GM12878 (cell line): ENCODE results near the gene PGF.
"Not testable (repeated sequence)": the region's sequence is repeated elsewhere in the genome, so short reads cannot be mapped to it uniquely, and the experiment has no call there.

Source experiments
- CBX5 ChIP-seq: sonication (generic); IDR thresholded peaks from 2 replicates; pipeline ENCODE4 v1.6.1; 2016; ENCODE audit warnings: low read depth, moderate library complexity, mild to moderate bottlenecking, inconsistent platforms
- CTCF ChIP-seq, 3 experiments: IDR thresholded peaks in 2 of 3; conservative IDR thresholded peaks in 1 of 3; 2 replicates each; pipeline ENCODE4 v1.5.1; 2011; ENCODE audit warnings: low read depth in 3 of 3, low read length in 3 of 3, mild to moderate bottlenecking in 3 of 3, control low read depth in 2 of 3, moderate library complexity in 2 of 3, inconsistent platforms in 1 of 3, mixed read lengths in 1 of 3; ENCODE audit not compliant: control insufficient read depth in 2 of 3, insufficient read depth in 1 of 3; ENCODE audit errors: extremely low read depth in 1 of 3
- MEF2A ChIP-seq: IDR thresholded peaks from 2 replicates; pipeline ENCODE4 v1.6.1; 2011; ENCODE audit warnings: low read depth, mild to moderate bottlenecking, low read length, moderate library complexity; ENCODE audit not compliant: insufficient read depth
- POLR2A ChIP-seq: IDR thresholded peaks from 2 replicates; pipeline ENCODE4 v1.6.1; 2011; ENCODE audit warnings: low read depth, mild to moderate bottlenecking, low read length
- POLR2AphosphoS5 ChIP-seq: IDR thresholded peaks from 2 replicates; pipeline ENCODE4 v1.6.1; 2011; ENCODE audit warnings: mild to moderate bottlenecking, low read length, inconsistent platforms
- SMARCA5 ChIP-seq: fragments of 450-650 bp; IDR thresholded peaks from 2 replicates; pipeline ENCODE4 v1.6.1; 2017; ENCODE audit warnings: mild to moderate bottlenecking
- SP1 ChIP-seq: IDR thresholded peaks from one replicate; pipeline ENCODE4 v1.6.1; 2011; ENCODE audit warnings: low read depth, low read length

GRCh38 chr14:74994182-74994581 lies 38.8 kb upstream of the PGF start:
- TF ChIP-seq CBX5; POLR2A; MEF2A; SMARCA5; SP1; CTCF (IDR thresholded peaks at IDR 0.05 in 2 of 3, conservative IDR thresholded peaks at IDR 0.05 in 1 of 3; ENCODE audit: control insufficient read depth in 2 of 3, extremely low read depth in 1 of 3, insufficient read depth in 1 of 3, low read depth in 3 of 3, low read length in 3 of 3); POLR2AphosphoS5: not testable (repeated sequence)
